Transverse colon (tissue), 4 donors: ENCODE results near the gene SLIT3. TPM values are rescaled to one million over a fixed set of nuclear protein-coding genes. Genes with fewer than 3 reads are reported as not detected.

Source experiments
- DNase-seq: peaks from one replicate; pipeline ENCODE4 v3.0.0-alpha.2; 2019
- H3K27ac ChIP-seq, 4 donors: fragments of 200-600 bp; sonication (generic); 2 replicates each; pipeline ENCODE4 v1.5.1; 2016 to 2018; ENCODE audit warnings: inconsistent platforms in 4 of 4
- H3K27me3 ChIP-seq: fragments of 200-600 bp; sonication (generic); 2 replicates; pipeline ENCODE4 v1.5.1; 2017; ENCODE audit warnings: inconsistent platforms
- H3K36me3 ChIP-seq, 4 donors: fragments of 200-600 bp; sonication (generic); 2 replicates each; pipeline ENCODE4 v1.5.1; 2017 to 2019; ENCODE audit warnings: inconsistent platforms in 4 of 4
- H3K4me1 ChIP-seq, 4 donors: fragments of 200-600 bp; sonication (generic); 2 replicates each; pipeline ENCODE4 v1.5.1; 2017 to 2020; ENCODE audit warnings: inconsistent platforms in 4 of 4
- H3K4me3 ChIP-seq, 4 donors: fragments of 200-600 bp; sonication (generic); 1 replicate in 1 of 4; 2 replicates in 3 of 4; pipeline versions ENCODE4 v1.5.1 to v1.6.1; 2017 to 2019; ENCODE audit warnings: inconsistent platforms in 4 of 4
- H3K9me3 ChIP-seq, 2 donors: fragments of 200-600 bp; sonication (generic); 2 replicates each; pipeline ENCODE4 v1.5.1; 2017 to 2019; ENCODE audit warnings: inconsistent platforms in 2 of 2
- CTCF ChIP-seq, 5 experiments: fragments of 200-600 bp in 3 of 5; fragments of 450-650 bp in 2 of 5; sonication (generic) in 3 of 5; IDR thresholded peaks; 1 replicate in 2 of 5; 2 replicates in 3 of 5; pipeline ENCODE4 v1.5.1; 2016 to 2017; ENCODE audit warnings: antibody characterized with exemption in 5 of 5, inconsistent platforms in 3 of 5, mild to moderate bottlenecking in 2 of 5, moderate library complexity in 1 of 5
- EP300 ChIP-seq: sonication (generic); formaldehyde crosslinking; IDR thresholded peaks from one replicate; pipeline ENCODE4 v1.6.1; 2017; ENCODE audit warnings: antibody characterized with exemption, low read depth
- POLR2A ChIP-seq: fragments of 450-650 bp; IDR thresholded peaks from one replicate; pipeline ENCODE4 v1.6.1; 2016; ENCODE audit warnings: antibody characterized with exemption, mild to moderate bottlenecking, moderate library complexity
- POLR2AphosphoS5 ChIP-seq, 3 donors: sonication (generic); formaldehyde crosslinking; IDR thresholded peaks; one replicate each; pipeline ENCODE4 v1.6.1; 2016; ENCODE audit warnings: antibody characterized with exemption in 3 of 3
- WGBS, 2 donors: methylation state at CpG; one replicate each; pipeline ENCODE4 v1.1.5; 2018; ENCODE audit warnings: low coverage in 1 of 2; 5-methylcytosine and 5-hydroxymethylcytosine counted together
- in situ Hi-C, 4 donors: fragments of 200-750 bp; cut with MboI; loops; one replicate each; pipeline versions ENCODE4 v1.15.0 to v1.15.1; 2017; ENCODE audit warnings: low sequenced_read_pairs in 3 of 4, low pct_ligation_motif_present in 1 of 4, low pct_unique_long_range_greater_than_20kb in 1 of 4
- intact Hi-C: fragments of 100-400 bp; cut with DNase I; formaldehyde crosslinking; loops from one replicate; pipeline ENCODE4 v1.15.1; 2023; ENCODE audit warnings: low total_unique reads
- total RNA-seq, 4 donors: library from RNA; depleted of rRNA; stranded (reverse); fragments of >200 nt; gene quantifications; one replicate each; pipeline ENCODE4 v1.1.0, GENCODE V29; 2016

SLIT3 gene
- total RNA-seq, 4 donors from 2014 or later, result 6.7 to 60.5 (median 9.6) TPM

- TF ChIP-seq POLR2AphosphoS5 (IDR thresholded peaks at IDR 0.05), result no peak
- TF ChIP-seq POLR2A, result no peak
- TF ChIP-seq CTCF (IDR thresholded peaks at IDR 0.05), result no peak
- no peak for TF ChIP-seq EP300
- intact Hi-C loops, result no loop called here
- no peaks in the 10 kb centered on the region for H3K9me3 ChIP-seq
- in situ Hi-C loops, result no loop called here
- 60 to 69% methylated on average over 1 to 5 of the region's 5 CpGs for WGBS, 2 donors
- H3K27me3 ChIP-seq, result no peaks in the 10 kb centered on the region
- no peaks in the 10 kb centered on the region for H3K36me3 ChIP-seq
- no peaks in the 10 kb centered on the region for H3K4me1 ChIP-seq
- no peak overlapping the region for H3K27ac ChIP-seq
- no peak for DNase-seq
- H3K4me3 ChIP-seq, result no peak overlapping the region
These were observed 289.5 kb downstream of the SLIT3 start for GRCh38 chr5:169011451-169011850.

GRCh38 chr5:169011009-169011408 is 289.9 kb downstream of the SLIT3 start:
- H3K27ac ChIP-seq, result no peak overlapping the region
- H3K4me1 ChIP-seq, result no peaks in the 10 kb centered on the region
- in situ Hi-C loops, result no loop called here
- DNase-seq, result no peak
- H3K9me3 ChIP-seq, result no peaks in the 10 kb centered on the region
- no peaks in the 10 kb centered on the region for H3K36me3 ChIP-seq
- no peaks in the 10 kb centered on the region for H3K27me3 ChIP-seq
- 75 to 87% methylated on average over 3 to 4 of the region's 4 CpGs for WGBS, 2 donors
- H3K4me3 ChIP-seq, result no peak overlapping the region
- TF ChIP-seq EP300 (no peak), CTCF (IDR thresholded peaks at IDR 0.05) (no peak), POLR2A (no peak), POLR2AphosphoS5 (IDR thresholded peaks at IDR 0.05) (no peak)
- intact Hi-C loops, result no loop called here

- peaks cover 0 to 6% (median 0%) of the 10 kb centered on the region in 4 donors for H3K4me1 ChIP-seq
- 74 to 100% methylated on average over 2 to 5 of the region's 5 CpGs for WGBS, 2 donors
- no peak for TF ChIP-seq EP300
- TF ChIP-seq POLR2A, result no peak
- no peak for TF ChIP-seq POLR2AphosphoS5 (IDR thresholded peaks at IDR 0.05)
- no peak for TF ChIP-seq CTCF (IDR thresholded peaks at IDR 0.05)
- no peaks in the 10 kb centered on the region for H3K27me3 ChIP-seq
- intact Hi-C loops, result no loop called here
- DNase-seq, result no peak
- no peaks in the 10 kb centered on the region for H3K36me3 ChIP-seq
- H3K9me3 ChIP-seq, result no peaks in the 10 kb centered on the region
- H3K27ac ChIP-seq, result no peak overlapping the region
- in situ Hi-C loops, result no loop called here
- no peak overlapping the region for H3K4me3 ChIP-seq
These were observed 291.8 kb downstream of the SLIT3 start for GRCh38 chr5:169009123-169009522.

GRCh38 chr5:169006842-169007790 is 293.8 kb downstream of the SLIT3 start:
- in situ Hi-C loops (no loop called here), intact Hi-C loops (no loop called here)
- no peak for DNase-seq
- H3K36me3 ChIP-seq, result no peaks in the 10 kb centered on the region
- peaks cover 0 to 9% (median 0%) of the 10 kb centered on the region in 4 donors for H3K4me1 ChIP-seq
- WGBS, 2 donors, result 84 to 91% methylated on average over 6 to 8 of the region's 8 CpGs
- H3K9me3 ChIP-seq, result no peaks in the 10 kb centered on the region
- TF ChIP-seq POLR2A (no peak), POLR2AphosphoS5 (IDR thresholded peaks at IDR 0.05) (no peak), CTCF (IDR thresholded peaks at IDR 0.05) (no peak), EP300 (no peak)
- H3K27me3 ChIP-seq, result no peaks in the 10 kb centered on the region
- H3K27ac ChIP-seq, result no peak overlapping the region
- H3K4me3 ChIP-seq, result no peak overlapping the region
